Renal cortex interstitium (tissue), 11 donors: ENCODE data around the gene CTNNA1. TPM values are rescaled to one million over a fixed set of nuclear protein-coding genes. Genes with fewer than 3 reads are reported as not detected.
"Not testable (repeated sequence)": the region's sequence is repeated elsewhere in the genome, so short reads cannot be mapped to it uniquely, and the experiment has no call there.

ENCODE experiments used
- DNase-seq, 11 donors: peaks; one replicate each; pipeline ENCODE4 v3.0.0-alpha.2; 2013; ENCODE audit warnings: low read depth in 9 of 11, low spot score in 4 of 11; ENCODE audit errors: extremely low read depth in 1 of 11
- polyA plus RNA-seq, 3 donors: library from polyadenylated mRNA; unstranded; fragments of 120-200 nt; gene quantifications; one replicate each; pipeline ENCODE4 v1.2.1, GENCODE V29; 2013; ENCODE audit not compliant: insufficient read length in 3 of 3

CTNNA1 gene
- polyA plus RNA-seq, 3 donors = 397 to 419 (median 414) TPM

DNA sequence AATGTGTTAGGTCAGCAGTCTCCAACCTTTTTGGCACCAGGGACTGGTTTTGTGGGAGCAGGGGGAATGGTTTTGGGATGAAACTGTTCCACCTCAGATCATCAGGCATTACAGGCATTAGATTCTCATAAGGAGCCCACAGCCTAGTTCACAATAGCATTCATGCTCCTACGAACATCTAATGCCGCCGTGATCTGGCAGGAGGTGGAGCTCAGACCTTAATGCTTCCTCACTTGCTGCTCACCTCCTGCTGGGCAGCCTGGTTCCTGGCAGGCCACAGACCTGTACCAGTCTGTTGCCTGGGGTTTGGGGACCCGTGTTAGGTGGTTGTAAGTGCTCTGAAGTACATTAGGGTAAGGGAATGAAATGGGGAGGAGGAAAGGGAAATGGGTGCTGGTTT lies 9.7 kb upstream of the CTNNA1 start:
- DNase-seq = no peak

DNA sequence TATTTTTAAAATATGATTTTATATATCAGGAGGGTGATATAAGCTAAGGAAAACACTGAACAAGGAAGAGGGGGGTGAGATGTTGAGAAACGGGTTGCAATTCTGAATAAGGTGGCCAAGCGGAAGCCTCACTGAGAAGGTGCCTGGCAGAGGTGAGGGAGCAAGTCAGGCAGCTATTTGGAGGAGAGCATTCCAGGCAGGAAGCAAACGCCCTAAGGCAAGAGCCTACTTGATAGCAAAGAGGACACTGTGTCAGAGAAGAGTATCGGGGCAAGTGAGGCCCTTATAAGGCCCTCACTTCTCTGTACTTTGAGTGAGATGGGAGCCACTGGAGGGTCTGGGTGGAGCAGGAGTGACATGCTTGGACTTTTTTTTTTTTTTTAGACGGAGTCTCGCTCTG lies 8.0 kb upstream of the CTNNA1 start:
- no peak for DNase-seq

GRCh38 chr5:138748630-138749081 lies 4.6 kb upstream of the CTNNA1 start:
- DNase-seq = no peak

DNA sequence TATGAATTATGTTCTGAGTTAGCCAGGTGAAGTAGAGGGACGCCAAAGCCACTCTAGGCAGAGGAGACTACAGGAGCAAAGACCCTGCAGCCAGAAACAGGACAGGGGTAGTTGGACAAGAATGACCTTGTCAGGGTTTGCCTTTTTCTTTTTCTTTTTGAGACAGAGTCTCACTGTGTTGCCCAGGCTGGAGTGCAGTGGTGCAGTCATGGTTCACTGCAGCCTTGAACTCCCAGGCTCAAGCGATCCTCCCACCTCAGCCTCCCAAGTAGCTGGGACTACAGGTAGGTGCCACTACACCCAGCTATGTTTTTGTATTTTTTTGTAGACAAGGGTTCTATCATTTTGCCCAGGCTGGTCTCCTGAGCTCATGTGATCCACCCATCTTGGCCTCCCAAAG lies 1.9 kb upstream of the CTNNA1 start:
- DNase-seq = not testable (repeated sequence)

GRCh38 chr5:138752341-138752950 lies 779 bp upstream of the CTNNA1 start:
- peak in 4 of 11 donors; percentile 12 to 24 (median 19) for DNase-seq

- DNase-seq = peak; percentile 70 to 87 (median 81)
These were observed 821 bp downstream of the CTNNA1 start for GRCh38 chr5:138753794-138754698.

- DNase-seq = no peak
These were observed 1.5 kb downstream of the CTNNA1 start for GRCh38 chr5:138754699-138755057.

- DNase-seq = no peak
These were observed 2.0 kb downstream of the CTNNA1 start for GRCh38 chr5:138755084-138755748.

DNA sequence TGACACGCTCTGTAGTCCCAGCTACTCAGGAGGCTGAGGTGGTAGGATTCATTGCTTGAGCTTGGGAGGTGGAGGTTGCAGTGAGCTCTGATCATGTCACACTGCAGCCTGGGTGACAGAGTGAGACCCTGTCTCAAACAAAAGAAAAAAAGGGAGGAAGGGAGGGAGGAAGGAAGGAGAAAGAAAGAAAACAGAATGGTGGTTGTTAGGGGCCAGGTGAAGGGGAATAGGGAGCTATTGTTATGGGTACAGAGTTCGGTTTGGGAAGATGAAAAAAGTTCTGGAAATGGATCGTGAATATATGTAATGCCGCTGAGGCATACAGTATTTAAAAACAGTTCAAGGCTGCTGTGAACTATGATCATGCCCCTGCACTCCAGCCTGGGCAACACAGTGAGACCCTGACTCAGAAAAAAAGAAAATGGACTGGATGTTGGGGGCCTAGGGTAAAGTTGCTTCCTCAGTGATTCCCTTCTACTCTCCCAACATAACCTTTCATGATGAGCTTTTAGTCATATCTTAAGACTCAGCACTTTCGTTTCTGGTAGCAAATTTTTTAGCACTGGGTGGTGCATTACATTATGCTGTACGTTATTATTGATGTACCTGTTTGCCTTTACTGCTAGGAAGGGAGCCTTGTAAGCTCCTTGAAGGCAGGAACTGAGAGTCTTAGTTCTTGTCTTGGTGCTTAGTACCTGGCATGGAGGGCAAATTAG lies 4.0 kb downstream of the CTNNA1 start:
- DNase-seq = no peak

DNA sequence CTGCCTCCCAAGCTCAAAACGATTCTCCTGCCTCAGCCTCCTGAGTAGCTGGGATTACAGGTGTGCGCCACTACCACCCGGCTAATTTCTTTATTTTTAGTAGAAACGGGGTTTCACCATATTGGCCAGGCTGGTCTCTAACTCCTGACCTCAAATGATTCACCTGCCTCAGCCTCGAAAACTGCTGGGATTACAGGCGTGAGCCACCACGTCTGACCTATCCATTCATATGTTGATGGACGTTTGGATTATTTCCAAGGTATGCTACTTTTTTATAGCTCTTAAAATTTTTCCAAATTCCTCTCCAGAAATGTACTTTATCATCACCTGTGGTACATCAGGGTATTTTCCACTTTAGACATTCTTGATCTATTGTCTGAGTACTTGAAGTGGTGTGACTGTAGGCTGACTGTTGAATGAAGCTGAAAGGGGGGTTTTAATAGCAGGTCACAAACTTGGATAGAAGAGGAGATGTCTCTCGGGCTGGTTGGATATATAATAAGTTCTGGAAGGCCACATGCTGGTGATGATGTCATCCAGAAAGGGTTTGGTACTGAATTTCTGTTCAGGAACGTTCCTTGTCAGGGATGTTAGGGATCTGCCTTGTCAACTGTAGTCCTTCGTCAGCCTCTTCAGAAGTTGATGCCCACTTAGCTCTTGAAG lies 7.4 kb downstream of the CTNNA1 start:
- no peak for DNase-seq

GRCh38 chr5:138761115-138761514 lies 7.9 kb downstream of the CTNNA1 start:
- DNase-seq = not testable (repeated sequence)

DNA sequence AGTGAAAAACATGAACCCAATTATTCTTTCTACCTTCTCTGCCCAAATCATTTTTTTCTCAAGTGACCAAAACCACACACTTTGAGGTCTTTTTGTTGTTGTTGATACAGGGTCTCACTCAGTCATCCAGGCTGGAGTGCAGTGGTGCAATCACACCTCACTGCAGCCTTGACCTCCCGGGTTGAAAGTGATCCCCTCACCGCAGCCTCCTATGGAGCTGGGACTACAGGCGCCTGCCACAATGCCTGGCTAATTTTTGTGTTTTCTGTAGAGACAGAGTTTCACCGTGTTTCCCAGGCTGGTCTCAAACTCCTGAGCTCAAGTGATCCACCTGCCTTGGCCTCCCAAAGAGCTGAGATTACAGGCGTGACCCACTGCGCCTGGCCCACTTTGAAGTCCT lies 8.4 kb downstream of the CTNNA1 start:
- DNase-seq = peak in 1 of 11 donors; percentile 14

DNA sequence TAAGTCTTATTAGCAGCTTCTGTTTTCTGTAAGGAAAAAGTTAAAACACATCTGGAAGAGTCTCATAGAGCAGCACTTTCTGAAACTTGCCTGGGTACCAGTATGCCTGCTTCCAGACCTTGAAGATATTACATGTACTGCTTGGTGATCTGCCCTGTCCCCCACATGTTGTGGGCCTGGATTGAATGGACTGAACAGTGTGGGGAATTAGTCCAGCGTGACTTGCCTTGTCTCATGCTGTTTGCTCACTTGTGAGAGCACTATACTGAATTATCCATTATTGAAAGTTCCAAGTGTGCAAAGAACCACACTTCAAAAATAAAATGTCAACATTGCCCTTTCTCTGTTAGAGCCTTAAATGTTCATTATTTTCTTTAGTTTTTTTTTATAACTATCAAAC lies 8.9 kb downstream of the CTNNA1 start:
- no peak for DNase-seq

DNA sequence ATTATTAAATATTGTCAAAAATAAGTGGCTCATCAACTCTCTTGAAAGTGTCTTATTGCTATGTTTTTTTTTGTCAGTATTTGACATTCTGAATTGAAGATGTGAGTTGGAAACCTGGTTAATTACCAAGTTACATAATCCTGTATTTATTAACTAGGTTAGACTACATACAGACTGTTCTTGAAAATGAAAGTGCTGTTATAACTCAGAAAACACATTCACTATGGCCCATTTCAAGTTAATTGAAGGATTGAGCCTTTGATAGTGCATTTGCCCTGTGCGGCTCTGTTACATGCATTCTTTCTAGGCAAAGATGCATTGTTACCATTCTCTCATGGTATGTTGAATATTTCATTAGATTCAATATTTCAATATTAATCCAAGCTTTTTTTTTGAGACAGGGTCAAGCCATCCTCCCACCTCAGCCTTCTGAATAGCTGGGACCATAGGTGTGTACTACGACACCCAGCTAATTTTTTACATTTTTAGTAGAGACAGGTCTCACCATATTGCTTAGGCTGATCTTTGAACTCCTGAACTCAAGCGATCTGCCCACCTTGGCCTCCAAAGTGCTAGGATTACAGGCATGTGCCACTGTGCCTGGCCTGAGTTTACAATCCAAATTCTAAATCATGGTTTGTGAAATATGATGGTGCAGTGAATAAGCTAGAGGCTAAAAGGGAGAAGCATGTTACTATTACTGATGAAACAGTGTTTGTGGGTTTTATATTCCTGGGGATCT lies 10.0 kb downstream of the CTNNA1 start:
- no peak for DNase-seq

GRCh38 chr5:138770291-138770690 lies 17.1 kb downstream of the CTNNA1 start:
- no peak for DNase-seq

GRCh38 chr5:138770977-138771376 lies 17.8 kb downstream of the CTNNA1 start:
- DNase-seq = no peak

GRCh38 chr5:138772986-138773594 lies 19.9 kb downstream of the CTNNA1 start:
- no peak for DNase-seq

DNA sequence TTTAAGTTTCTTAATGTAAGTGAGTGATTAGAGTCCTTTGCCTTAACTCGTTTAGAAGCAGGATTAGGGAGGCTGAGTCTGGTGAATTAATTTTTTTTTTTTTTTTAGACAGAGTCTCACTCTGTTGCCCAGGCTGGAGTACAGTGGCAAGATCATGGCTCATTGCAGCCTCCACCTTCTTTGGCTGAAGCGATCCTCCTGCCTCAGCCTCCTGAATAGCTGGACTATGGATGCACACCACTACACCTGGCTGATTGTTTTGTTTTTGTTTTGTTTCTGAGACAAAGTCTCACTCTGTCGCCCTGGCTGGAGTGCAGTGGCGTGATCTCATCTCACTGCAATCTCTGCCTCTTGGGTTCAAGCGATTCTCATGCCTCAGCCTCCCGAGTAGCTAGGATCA lies 20.4 kb downstream of the CTNNA1 start:
- DNase-seq = not testable (repeated sequence)
